Subcutaneous abdominal adipose tissue (tissue), 5 donors: ENCODE measurements around the gene CD8A.
"Not testable (repeated sequence)": the region's sequence is repeated elsewhere in the genome, so short reads cannot be mapped to it uniquely, and the experiment has no call there.

Experiments
- H3K27ac ChIP-seq: one replicate; pipeline ENCODE4 v1.7.0; 2013; ENCODE audit warnings: low read depth, mild to moderate bottlenecking, inconsistent platforms, low read length, moderate library complexity
- H3K27me3 ChIP-seq, 5 donors: one replicate each; pipeline ENCODE4 v1.7.0; 2013; ENCODE audit warnings: low read length in 5 of 5, inconsistent platforms in 1 of 5; ENCODE audit not compliant: control insufficient read depth in 5 of 5, insufficient read depth in 4 of 5
- H3K36me3 ChIP-seq, 5 donors: one replicate each; pipeline ENCODE4 v1.7.0; 2013; ENCODE audit warnings: low read length in 5 of 5; ENCODE audit not compliant: control insufficient read depth in 5 of 5, insufficient read depth in 5 of 5
- H3K4me1 ChIP-seq, 5 donors: one replicate each; pipeline ENCODE4 v1.7.0; 2013; ENCODE audit warnings: low read length in 5 of 5, mild to moderate bottlenecking in 3 of 5, moderate library complexity in 1 of 5; ENCODE audit not compliant: control insufficient read depth in 5 of 5, insufficient read depth in 5 of 5
- H3K4me3 ChIP-seq, 5 donors: one replicate each; pipeline ENCODE4 v1.7.0; 2013; ENCODE audit warnings: low read length in 5 of 5, low read depth in 1 of 5
- H3K9ac ChIP-seq, 5 donors: one replicate each; pipeline ENCODE4 v1.7.0; 2013; ENCODE audit warnings: low read length in 5 of 5, mild to moderate bottlenecking in 4 of 5, moderate library complexity in 3 of 5
- H3K9me3 ChIP-seq, 5 donors: one replicate each; pipeline ENCODE4 v1.7.0; 2013; ENCODE audit warnings: low read length in 5 of 5; ENCODE audit not compliant: control insufficient read depth in 5 of 5
- donor health status: healthy.
- donor health status: healthy.
- donor health status: healthy.
- donor health status: healthy.
- donor health status: healthy.

The CD8A gene

GRCh38 chr2:86746939-86747338, 43.8 kb downstream of the CD8A start:
- peaks cover 0 to 10% (median 0%) of the 10 kb centered on the region in 5 donors for H3K4me1 ChIP-seq
- H3K27ac ChIP-seq: no peak overlapping the region
- peaks cover 4 to 12% (median 6%) of the 10 kb centered on the region in 5 donors for H3K36me3 ChIP-seq
- H3K9me3 ChIP-seq: peaks cover 0 to 9% (median 7%) of the 10 kb centered on the region in 5 donors
- H3K4me3 ChIP-seq: no peak overlapping the region
- no peaks in the 10 kb centered on the region for H3K27me3 ChIP-seq
- H3K9ac ChIP-seq: no peak overlapping the region

GRCh38 chr2:86744152-86744551, 46.6 kb downstream of the CD8A start:
- Histone ChIP-seq H3K36me3 (peaks cover 4 to 12% (median 6%) of the 10 kb centered on the region in 5 donors), H3K9me3 (no peaks in the 10 kb centered on the region), H3K27me3 (no peaks in the 10 kb centered on the region), H3K9ac (no peak overlapping the region), H3K4me1 (peaks cover 0 to 10% (median 0%) of the 10 kb centered on the region in 5 donors), H3K4me3 (no peak overlapping the region), H3K27ac (no peak overlapping the region)

GRCh38 chr2:86741889-86742498, 48.7 kb downstream of the CD8A start:
- H3K27me3 ChIP-seq, H3K9me3 ChIP-seq, H3K4me1 ChIP-seq, H3K9ac ChIP-seq, H3K27ac ChIP-seq, H3K4me3 ChIP-seq: not testable (repeated sequence)
- H3K36me3 ChIP-seq: peaks cover 4 to 12% (median 6%) of the 10 kb centered on the region in 5 donors

- not testable (repeated sequence) for H3K27me3 ChIP-seq, H3K27ac ChIP-seq, H3K9me3 ChIP-seq, H3K4me1 ChIP-seq, H3K4me3 ChIP-seq, H3K9ac ChIP-seq
- H3K36me3 ChIP-seq: peaks cover 0 to 12% (median 4%) of the 10 kb centered on the region in 5 donors
Observed at GRCh38 chr2:86739889-86740288, 50.8 kb downstream of the CD8A start.

- H3K36me3 ChIP-seq: peaks cover 0 to 12% (median 4%) of the 10 kb centered on the region in 5 donors
- H3K4me3 ChIP-seq, H3K9me3 ChIP-seq, H3K27me3 ChIP-seq, H3K27ac ChIP-seq, H3K4me1 ChIP-seq, H3K9ac ChIP-seq: not testable (repeated sequence)
Observed at GRCh38 chr2:86739485-86739884, 51.2 kb downstream of the CD8A start.

GRCh38 chr2:86734896-86735295, 55.8 kb downstream of the CD8A start:
- H3K9ac ChIP-seq, H3K9me3 ChIP-seq, H3K27ac ChIP-seq, H3K4me3 ChIP-seq, H3K36me3 ChIP-seq, H3K27me3 ChIP-seq, H3K4me1 ChIP-seq: not testable (repeated sequence)
